K562 (cell line): ENCODE data around the gene ITGB5. TPM values are rescaled to one million over a fixed set of nuclear protein-coding genes. Genes with fewer than 3 reads are reported as not detected.

ENCODE experiments used
- ATAC-seq: fragments of 200-7000 bp; cut with Tn5 transposase; 3 replicates; pipeline ENCODE4 v1.9.1; 2020; ENCODE audit warnings: moderate library complexity
- BruUV-seq: library from RNA; stranded (reverse); fragments of 400-500 nt; replicated peaks from 2 replicates; lab custom pipeline; 2021; lab: Mats Ljungman, UMichigan
- CTCF ChIA-PET: fragments of 300-600 bp; formaldehyde crosslinking; extraction: SDS; loops from one replicate; lab custom pipeline; 2021; ENCODE audit warnings: low intra/inter-chr PET ratio; lab: Yijun Ruan, JAX
- POLR2A ChIA-PET: fragments of 300-600, 350-650 bp; sonication (Branson Sonifier 250); formaldehyde crosslinking; extraction: SDS; loops from one replicate; lab custom pipeline; 2021; ENCODE audit warnings: antibody characterized with exemption, inconsistent platforms; lab: Yijun Ruan, JAX
- DNase-seq, 4 experiments: peaks; one replicate each; pipeline versions ENCODE4 v3.0.0 to v3.0.0-alpha.2; 2011 to 2018; ENCODE audit warnings: low spot score in 3 of 4, mixed read lengths in 3 of 4; ENCODE audit errors: extremely low read depth in 1 of 4
- FAIRE-seq: peaks from 2 replicates; lab custom pipeline; 2011; peaks lifted over from hg19 to GRCh38; lab: Jason Lieb, UNC
- H2AFZ ChIP-seq: 2 replicates; pipeline ENCODE4 v1.6.0; 2011; ENCODE audit warnings: low read depth, low read length, control low read depth, inconsistent platforms
- H3K27ac ChIP-seq: fragments of 200-600 bp; 3 replicates; pipeline ENCODE4 v1.8.0; 2011; ENCODE audit warnings: low read depth, mild to moderate bottlenecking, control low read depth, inconsistent platforms, low read length, moderate library complexity, mixed read lengths; ENCODE audit errors: extremely low read depth
- H3K27me3 ChIP-seq, 2 experiments: fragments of 300-600 bp in 1 of 2; 2 replicates in 1 of 2; 3 replicates in 1 of 2; pipeline versions ENCODE4 v1.6.0 to v1.8.0; 2011; ENCODE audit warnings: inconsistent platforms in 2 of 2, low read length in 2 of 2, mild to moderate bottlenecking in 1 of 2, mixed read lengths in 1 of 2, moderate library complexity in 1 of 2; ENCODE audit not compliant: control insufficient read depth in 2 of 2, insufficient read depth in 2 of 2
- H3K36me3 ChIP-seq: fragments of 300-600 bp; 3 replicates; pipeline ENCODE4 v1.8.0; 2011; ENCODE audit warnings: mild to moderate bottlenecking, low read length, inconsistent platforms; ENCODE audit not compliant: control insufficient read depth, insufficient read depth
- H3K4me1 ChIP-seq, 2 experiments: fragments of 200-600 bp in 1 of 2; replicated peaks in 1 of 2; 2 replicates in 1 of 2; 3 replicates in 1 of 2; pipeline versions ENCODE4 v1.5.1 to v1.8.0; 2011; ENCODE audit warnings: inconsistent platforms in 2 of 2, low read length in 2 of 2, mild to moderate bottlenecking in 1 of 2, mixed read lengths in 1 of 2, moderate library complexity in 1 of 2; ENCODE audit not compliant: control insufficient read depth in 2 of 2, insufficient read depth in 2 of 2
- H3K4me2 ChIP-seq: 2 replicates; pipeline ENCODE4 v1.6.1; 2011; ENCODE audit warnings: low read length, control low read depth, inconsistent platforms, mixed read lengths; ENCODE audit not compliant: insufficient read depth
- H3K4me3 ChIP-seq: fragments of 200-600 bp; sonication (generic), shearing (Covaris generic); 2 replicates; pipeline ENCODE4 v1.5.1; 2016; ENCODE audit warnings: control low read depth, inconsistent platforms
- H3K79me2 ChIP-seq: fragments of 200-600 bp; 3 replicates; pipeline ENCODE4 v1.8.0; 2011; ENCODE audit warnings: low read length, inconsistent platforms; ENCODE audit not compliant: control insufficient read depth, insufficient read depth
- H3K9ac ChIP-seq, 2 experiments: 2 replicates each; pipeline versions ENCODE4 v1.6.0 to v1.6.1; 2011; ENCODE audit warnings: low read depth in 2 of 2, low read length in 2 of 2, control low read depth in 1 of 2, inconsistent platforms in 1 of 2, mild to moderate bottlenecking in 1 of 2, mixed read lengths in 1 of 2; ENCODE audit not compliant: insufficient read depth in 1 of 2
- H3K9me1 ChIP-seq: one replicate; pipeline ENCODE4 v1.6.0; 2011; ENCODE audit warnings: inconsistent platforms, mild to moderate bottlenecking, low read length, moderate library complexity; ENCODE audit not compliant: control insufficient read depth, insufficient read depth
- H3K9me3 ChIP-seq: replicated peaks from 2 replicates; pipeline ENCODE4 v1.5.1; 2011; ENCODE audit warnings: low read depth, low read length, inconsistent platforms; ENCODE audit not compliant: control insufficient read depth, insufficient read depth
- H4K20me1 ChIP-seq: replicated peaks from 2 replicates; pipeline ENCODE4 v1.6.1; 2011; ENCODE audit warnings: low read length, inconsistent platforms, mixed read lengths; ENCODE audit not compliant: control insufficient read depth, insufficient read depth
- BCL6 ChIP-seq: fragments of 250-450 bp; sonication (Bioruptor Pico); IDR thresholded peaks from 2 replicates; pipeline ENCODE4 v1.4.0; 2020
- CEBPG ChIP-seq, 3 experiments: fragments of 200-800 bp in 1 of 3; sonication (Bioruptor generic) in 1 of 3; sonication (generic) in 1 of 3; formaldehyde crosslinking in 1 of 3; IDR thresholded peaks in 2 of 3; conservative IDR thresholded peaks in 1 of 3; 2 replicates each; pipeline versions ENCODE4 v1.6.1 to v1.8.0; 2016 to 2022; ENCODE audit warnings: missing compliant biosample characterization in 2 of 3, missing genetic modification characterization in 2 of 3, mild to moderate bottlenecking in 1 of 3, missing genetic modification reagents in 1 of 3
- FOXK1 ChIP-seq: sonication (generic); formaldehyde crosslinking; IDR thresholded peaks from 2 replicates; pipeline ENCODE4 v1.8.0; 2022; ENCODE audit warnings: missing genetic modification reagents, mild to moderate bottlenecking, borderline replicate concordance
- IFI16 ChIP-seq: fragments of 250-450 bp; sonication (Bioruptor Pico); IDR thresholded peaks from 2 replicates; pipeline ENCODE4 v2.1.2; 2022; ENCODE audit warnings: mild to moderate bottlenecking, inconsistent platforms
- RAD21 ChIP-seq, 2 experiments: fragments of 250-450 bp in 1 of 2; fragments of 450-650 bp in 1 of 2; sonication (Bioruptor Pico) in 1 of 2; formaldehyde crosslinking in 1 of 2; IDR thresholded peaks in 1 of 2; conservative IDR thresholded peaks in 1 of 2; 2 replicates each; pipeline versions ENCODE4 v1.4.0 to v1.8.0; 2020 to 2022; ENCODE audit warnings: mild to moderate bottlenecking in 2 of 2, moderate library complexity in 1 of 2
- TAL1 ChIP-seq: fragments of 450-650 bp; IDR thresholded peaks from 2 replicates; pipeline ENCODE4 v1.6.1; 2016; ENCODE audit warnings: mild to moderate bottlenecking
- TEAD4 ChIP-seq, 2 experiments: sonication (generic) in 1 of 2; formaldehyde crosslinking in 1 of 2; IDR thresholded peaks; 2 replicates each; pipeline versions ENCODE4 v1.6.1 to v1.8.0; 2012 to 2022; ENCODE audit warnings: borderline replicate concordance in 1 of 2, inconsistent platforms in 1 of 2, low read length in 1 of 2, mild to moderate bottlenecking in 1 of 2, missing genetic modification reagents in 1 of 2
- WGBS: fragments of 100-300 bp; shearing (Covaris generic); methylation state at CpG from one replicate; pipeline ENCODE4 v1.1.6; 2016; ENCODE audit warnings: low coverage, mixed read lengths; ENCODE audit not compliant: insufficient coverage; ENCODE audit errors: missing lambda C conversion rate; 5-methylcytosine and 5-hydroxymethylcytosine counted together
- in situ Hi-C: fragments of 300-500 bp; cut with MboI; formaldehyde crosslinking; loops from 4 replicates; pipeline ENCODE4 v1.15.0; 2018; ENCODE audit warnings: inconsistent platforms, mixed read lengths
- intact Hi-C: fragments of 100-400 bp; cut with micrococcal nuclease; formaldehyde crosslinking; loops from 2 replicates; pipeline ENCODE4 v1.14.2; 2022
- polyA plus RNA-seq, 8 experiments: library from polyadenylated mRNA; depleted of rRNA in 4 of 8; stranded (reverse) in 5 of 8; unstranded in 3 of 8; fragments of >200 nt; fragmentation: Nextera tagmentation in 2 of 8; fragmentation: Illumina TruSeq in 1 of 8; extraction: Ambion mirVana in 2 of 8; extraction: Trizol in 1 of 8; gene quantifications; 2 replicates each; pipeline versions ENCODE4 v1.2.1 to v1.2.3, GENCODE V29; 2011 to 2014; ENCODE audit warnings: inconsistent platforms in 1 of 8, missing spikeins in 1 of 8
- total RNA-seq, 7 experiments: library from RNA; depleted of rRNA in 6 of 7; stranded (reverse); fragments of >200 nt in 6 of 7; fragmentation: Illumina TruSeq in 2 of 7; extraction: Trizol in 2 of 7; gene quantifications; 2 replicates each; pipeline versions ENCODE4 v1.2.1 to v1.2.3, GENCODE V29; 2011 to 2021; ENCODE audit warnings: low replicate concordance in 1 of 7
- TF ChIP-seq, protein P1 (sequence below), 3 experiments: IDR thresholded peaks in 2 of 3; conservative IDR thresholded peaks in 1 of 3; 2 replicates each; pipeline ENCODE4 v1.5.1; 2011 to 2012; ENCODE audit warnings: low read length in 3 of 3, mild to moderate bottlenecking in 3 of 3, control low read depth in 2 of 3, improper control_type of control experiment in 1 of 3, inconsistent platforms in 1 of 3, low read depth in 1 of 3, mixed read lengths in 1 of 3, moderate library complexity in 1 of 3; ENCODE audit not compliant: insufficient read depth in 2 of 3
- TF ChIP-seq, protein P2 (sequence below), 2 experiments: fragments of 450-650 bp in 1 of 2; sonication (generic) in 1 of 2; formaldehyde crosslinking; conservative IDR thresholded peaks; 2 replicates each; pipeline versions ENCODE4 v1.4.0 to v1.8.1; 2020 to 2022; ENCODE audit warnings: mild to moderate bottlenecking in 1 of 2, missing genetic modification reagents in 1 of 2
- TF ChIP-seq, protein P3 (sequence below): sonication (generic); formaldehyde crosslinking; IDR thresholded peaks from 2 replicates; pipeline ENCODE4 v1.4.0; 2020; ENCODE audit warnings: mild to moderate bottlenecking, missing genetic modification reagents
- TF ChIP-seq, protein P4 (sequence below): sonication (generic); formaldehyde crosslinking; IDR thresholded peaks from 2 replicates; pipeline ENCODE4 v1.5.0; 2020; ENCODE audit warnings: missing genetic modification reagents
- TF ChIP-seq, protein P5 (sequence below): fragments of 450-650 bp; formaldehyde crosslinking; IDR thresholded peaks from 2 replicates; pipeline ENCODE4 v1.4.0; 2020; ENCODE audit warnings: mild to moderate bottlenecking, moderate library complexity

ITGB5 gene
- total and polyA plus RNA-seq, 9 of the 15 experiments (the other 6 are each of a cell fraction or from before 2014, with no cell fraction given), result 1.7 to 46.8 (median 9.9) TPM

DNA sequence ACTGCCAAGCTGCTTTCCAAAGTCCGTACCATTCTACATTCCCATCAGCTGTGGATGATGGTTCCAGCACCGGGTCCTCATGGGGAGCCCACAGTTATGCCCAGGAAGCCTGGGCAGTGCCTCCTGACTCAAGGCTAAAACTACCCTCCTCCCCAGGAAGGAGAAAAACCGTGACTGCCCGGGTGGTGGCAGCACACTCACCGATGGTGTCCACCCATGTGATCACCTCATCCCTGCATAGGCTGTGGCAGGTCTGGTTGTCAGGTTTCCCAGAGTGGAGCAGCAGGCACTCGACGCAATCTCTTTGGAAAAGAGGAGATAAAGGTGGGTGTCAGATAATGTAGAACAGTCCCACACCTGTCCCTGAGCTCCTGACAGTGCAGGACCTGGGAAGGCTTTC, 118.4 kb downstream of the ITGB5 start:
- H3K4me2 ChIP-seq, result no peak overlapping the region
- no peaks in the 10 kb centered on the region for H3K9me3 ChIP-seq
- H3K36me3 ChIP-seq, result no peaks in the 10 kb centered on the region; the same call in 2 of the 3 replicates
- H3K79me2 ChIP-seq, result no peaks in the 10 kb centered on the region
- FAIRE-seq (no peak), DNase-seq (peak; percentile 38 to 54 (median 44)), ATAC-seq (peak; percentile 87)
- POLR2A ChIA-PET, result interaction anchor here (0.7 kb wide), 1 partner anchor 110 kb away, joined by 3 read pairs; no protein-coding TSS in a partner anchor
- intact Hi-C loops, result loop anchor here (10.0 kb wide), 2 partner anchors 216 to 396 kb away; no protein-coding TSS in a partner anchor
- BruUV-seq, result no TSS peak
- peaks cover 5 to 8% of the 10 kb centered on the region in 2 experiments; a peak in 4 of 5 replicates for H3K4me1 ChIP-seq
- H3K4me3 ChIP-seq, result no peak overlapping the region
- whole genome bisulfite sequencing, result 23% methylated on average over 6 of the region's 7 CpGs
- H3K27me3 ChIP-seq, result no peaks in the 10 kb centered on the region; a peak in 1 of 5 replicates
- CTCF ChIA-PET, result interaction anchor here (1.9 kb wide), 1 partner anchor 132 kb away, joined by 8 read pairs; no protein-coding TSS in a partner anchor
- H3K27ac ChIP-seq, result no peak overlapping the region
- H4K20me1 ChIP-seq, result peaks cover 6% of the 10 kb centered on the region
- no peak overlapping the region for H2AFZ ChIP-seq
- peaks cover 5% of the 10 kb centered on the region for H3K9me1 ChIP-seq
- H3K9ac ChIP-seq, result no peak overlapping the region
- in situ Hi-C loops, result loop anchor here (10.0 kb wide), 1 partner anchor 816 kb away; no protein-coding TSS in a partner anchor
- TF ChIP-seq TEAD4 (IDR thresholded peaks at IDR 0.05; ENCODE audit: low read length) (no peak), TEAD4 (CRISPR knock-in tag; IDR thresholded peaks at IDR 0.05; ENCODE audit: borderline replicate concordance) (no peak), IFI16 (no peak), TAL1 (no peak), BCL6 (CRISPR knock-in tag) (no peak), CEBPG (CRISPR knock-in tag; IDR thresholded peaks at IDR 0.05) (no peak), CEBPG (tag; conservative IDR thresholded peaks at IDR 0.05 in 1 of 2, IDR thresholded peaks at IDR 0.05 in 1 of 2) (no peak), RAD21 (CRISPR knock-in tag; conservative IDR thresholded peaks at IDR 0.05 in 1 of 2, IDR thresholded peaks at IDR 0.05 in 1 of 2) (peak in 1 of 2 experiments; percentile 47; a peak in 2 of 4 replicates), FOXK1 (CRISPR knock-in tag) (no peak)
- TF ChIP-seq, protein P1, sequence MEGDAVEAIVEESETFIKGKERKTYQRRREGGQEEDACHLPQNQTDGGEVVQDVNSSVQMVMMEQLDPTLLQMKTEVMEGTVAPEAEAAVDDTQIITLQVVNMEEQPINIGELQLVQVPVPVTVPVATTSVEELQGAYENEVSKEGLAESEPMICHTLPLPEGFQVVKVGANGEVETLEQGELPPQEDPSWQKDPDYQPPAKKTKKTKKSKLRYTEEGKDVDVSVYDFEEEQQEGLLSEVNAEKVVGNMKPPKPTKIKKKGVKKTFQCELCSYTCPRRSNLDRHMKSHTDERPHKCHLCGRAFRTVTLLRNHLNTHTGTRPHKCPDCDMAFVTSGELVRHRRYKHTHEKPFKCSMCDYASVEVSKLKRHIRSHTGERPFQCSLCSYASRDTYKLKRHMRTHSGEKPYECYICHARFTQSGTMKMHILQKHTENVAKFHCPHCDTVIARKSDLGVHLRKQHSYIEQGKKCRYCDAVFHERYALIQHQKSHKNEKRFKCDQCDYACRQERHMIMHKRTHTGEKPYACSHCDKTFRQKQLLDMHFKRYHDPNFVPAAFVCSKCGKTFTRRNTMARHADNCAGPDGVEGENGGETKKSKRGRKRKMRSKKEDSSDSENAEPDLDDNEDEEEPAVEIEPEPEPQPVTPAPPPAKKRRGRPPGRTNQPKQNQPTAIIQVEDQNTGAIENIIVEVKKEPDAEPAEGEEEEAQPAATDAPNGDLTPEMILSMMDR (IDR thresholded peaks at IDR 0.05 in 2 of 3, conservative IDR thresholded peaks at IDR 0.05 in 1 of 3; ENCODE audit: insufficient read depth in 2 of 3, low read depth in 1 of 3, low read length in 3 of 3), result peak; percentile 35 to 54 (median 37); a peak in 5 of 6 replicates
- TF ChIP-seq, protein P2, sequence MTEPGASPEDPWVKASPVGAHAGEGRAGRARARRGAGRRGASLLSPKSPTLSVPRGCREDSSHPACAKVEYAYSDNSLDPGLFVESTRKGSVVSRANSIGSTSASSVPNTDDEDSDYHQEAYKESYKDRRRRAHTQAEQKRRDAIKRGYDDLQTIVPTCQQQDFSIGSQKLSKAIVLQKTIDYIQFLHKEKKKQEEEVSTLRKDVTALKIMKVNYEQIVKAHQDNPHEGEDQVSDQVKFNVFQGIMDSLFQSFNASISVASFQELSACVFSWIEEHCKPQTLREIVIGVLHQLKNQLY (CRISPR knock-in tag; conservative IDR thresholded peaks at IDR 0.05), result no peak
- TF ChIP-seq, protein P3, sequence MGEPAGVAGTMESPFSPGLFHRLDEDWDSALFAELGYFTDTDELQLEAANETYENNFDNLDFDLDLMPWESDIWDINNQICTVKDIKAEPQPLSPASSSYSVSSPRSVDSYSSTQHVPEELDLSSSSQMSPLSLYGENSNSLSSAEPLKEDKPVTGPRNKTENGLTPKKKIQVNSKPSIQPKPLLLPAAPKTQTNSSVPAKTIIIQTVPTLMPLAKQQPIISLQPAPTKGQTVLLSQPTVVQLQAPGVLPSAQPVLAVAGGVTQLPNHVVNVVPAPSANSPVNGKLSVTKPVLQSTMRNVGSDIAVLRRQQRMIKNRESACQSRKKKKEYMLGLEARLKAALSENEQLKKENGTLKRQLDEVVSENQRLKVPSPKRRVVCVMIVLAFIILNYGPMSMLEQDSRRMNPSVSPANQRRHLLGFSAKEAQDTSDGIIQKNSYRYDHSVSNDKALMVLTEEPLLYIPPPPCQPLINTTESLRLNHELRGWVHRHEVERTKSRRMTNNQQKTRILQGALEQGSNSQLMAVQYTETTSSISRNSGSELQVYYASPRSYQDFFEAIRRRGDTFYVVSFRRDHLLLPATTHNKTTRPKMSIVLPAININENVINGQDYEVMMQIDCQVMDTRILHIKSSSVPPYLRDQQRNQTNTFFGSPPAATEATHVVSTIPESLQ (CRISPR knock-in tag), result no peak
- TF ChIP-seq, protein P4, sequence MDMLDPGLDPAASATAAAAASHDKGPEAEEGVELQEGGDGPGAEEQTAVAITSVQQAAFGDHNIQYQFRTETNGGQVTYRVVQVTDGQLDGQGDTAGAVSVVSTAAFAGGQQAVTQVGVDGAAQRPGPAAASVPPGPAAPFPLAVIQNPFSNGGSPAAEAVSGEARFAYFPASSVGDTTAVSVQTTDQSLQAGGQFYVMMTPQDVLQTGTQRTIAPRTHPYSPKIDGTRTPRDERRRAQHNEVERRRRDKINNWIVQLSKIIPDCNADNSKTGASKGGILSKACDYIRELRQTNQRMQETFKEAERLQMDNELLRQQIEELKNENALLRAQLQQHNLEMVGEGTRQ (CRISPR knock-in tag), result peak; percentile 69
- TF ChIP-seq, protein P5, sequence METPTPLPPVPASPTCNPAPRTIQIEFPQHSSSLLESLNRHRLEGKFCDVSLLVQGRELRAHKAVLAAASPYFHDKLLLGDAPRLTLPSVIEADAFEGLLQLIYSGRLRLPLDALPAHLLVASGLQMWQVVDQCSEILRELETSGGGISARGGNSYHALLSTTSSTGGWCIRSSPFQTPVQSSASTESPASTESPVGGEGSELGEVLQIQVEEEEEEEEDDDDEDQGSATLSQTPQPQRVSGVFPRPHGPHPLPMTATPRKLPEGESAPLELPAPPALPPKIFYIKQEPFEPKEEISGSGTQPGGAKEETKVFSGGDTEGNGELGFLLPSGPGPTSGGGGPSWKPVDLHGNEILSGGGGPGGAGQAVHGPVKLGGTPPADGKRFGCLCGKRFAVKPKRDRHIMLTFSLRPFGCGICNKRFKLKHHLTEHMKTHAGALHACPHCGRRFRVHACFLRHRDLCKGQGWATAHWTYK (CRISPR knock-in tag), result no peak
